Transverse colon (tissue), 4 donors: Measurements from ENCODE around the gene EEIG1. TPM values are rescaled to one million over a fixed set of nuclear protein-coding genes. Genes with fewer than 3 reads are reported as not detected.

ENCODE experiments used
- DNase-seq: peaks from one replicate; pipeline ENCODE4 v3.0.0-alpha.2; 2019
- H3K27ac ChIP-seq, 4 donors: fragments of 200-600 bp; sonication (generic); 2 replicates each; pipeline ENCODE4 v1.5.1; 2016 to 2018; ENCODE audit warnings: inconsistent platforms in 4 of 4
- H3K27me3 ChIP-seq: fragments of 200-600 bp; sonication (generic); 2 replicates; pipeline ENCODE4 v1.5.1; 2017; ENCODE audit warnings: inconsistent platforms
- H3K36me3 ChIP-seq, 4 donors: fragments of 200-600 bp; sonication (generic); 2 replicates each; pipeline ENCODE4 v1.5.1; 2017 to 2019; ENCODE audit warnings: inconsistent platforms in 4 of 4
- H3K4me1 ChIP-seq, 4 donors: fragments of 200-600 bp; sonication (generic); 2 replicates each; pipeline ENCODE4 v1.5.1; 2017 to 2020; ENCODE audit warnings: inconsistent platforms in 4 of 4
- H3K4me3 ChIP-seq, 4 donors: fragments of 200-600 bp; sonication (generic); 1 replicate in 1 of 4; 2 replicates in 3 of 4; pipeline versions ENCODE4 v1.5.1 to v1.6.1; 2017 to 2019; ENCODE audit warnings: inconsistent platforms in 4 of 4
- H3K9me3 ChIP-seq, 2 donors: fragments of 200-600 bp; sonication (generic); 2 replicates each; pipeline ENCODE4 v1.5.1; 2017 to 2019; ENCODE audit warnings: inconsistent platforms in 2 of 2
- CTCF ChIP-seq, 5 experiments: fragments of 200-600 bp in 3 of 5; fragments of 450-650 bp in 2 of 5; sonication (generic) in 3 of 5; IDR thresholded peaks; 1 replicate in 2 of 5; 2 replicates in 3 of 5; pipeline ENCODE4 v1.5.1; 2016 to 2017; ENCODE audit warnings: antibody characterized with exemption in 5 of 5, inconsistent platforms in 3 of 5, mild to moderate bottlenecking in 2 of 5, moderate library complexity in 1 of 5
- EP300 ChIP-seq: sonication (generic); formaldehyde crosslinking; IDR thresholded peaks from one replicate; pipeline ENCODE4 v1.6.1; 2017; ENCODE audit warnings: antibody characterized with exemption, low read depth
- POLR2A ChIP-seq: fragments of 450-650 bp; IDR thresholded peaks from one replicate; pipeline ENCODE4 v1.6.1; 2016; ENCODE audit warnings: antibody characterized with exemption, mild to moderate bottlenecking, moderate library complexity
- POLR2AphosphoS5 ChIP-seq, 3 donors: sonication (generic); formaldehyde crosslinking; IDR thresholded peaks; one replicate each; pipeline ENCODE4 v1.6.1; 2016; ENCODE audit warnings: antibody characterized with exemption in 3 of 3
- WGBS, 2 donors: methylation state at CpG; one replicate each; pipeline ENCODE4 v1.1.5; 2018; ENCODE audit warnings: low coverage in 1 of 2; 5-methylcytosine and 5-hydroxymethylcytosine counted together
- in situ Hi-C, 4 donors: fragments of 200-750 bp; cut with MboI; loops; one replicate each; pipeline versions ENCODE4 v1.15.0 to v1.15.1; 2017; ENCODE audit warnings: low sequenced_read_pairs in 3 of 4, low pct_ligation_motif_present in 1 of 4, low pct_unique_long_range_greater_than_20kb in 1 of 4
- intact Hi-C: fragments of 100-400 bp; cut with DNase I; formaldehyde crosslinking; loops from one replicate; pipeline ENCODE4 v1.15.1; 2023; ENCODE audit warnings: low total_unique reads
- total RNA-seq, 4 donors: library from RNA; depleted of rRNA; stranded (reverse); fragments of >200 nt; gene quantifications; one replicate each; pipeline ENCODE4 v1.1.0, GENCODE V29; 2016

The EEIG1 gene
- total RNA-seq, 4 donors from 2014 or later, result 77.0 to 230 (median 96.7) TPM

GRCh38 chr9:127941062-127941960 is 39.5 kb downstream of the EEIG1 start:
- 81 to 90% methylated on average over 9 to 18 of the region's 18 CpGs for WGBS, 2 donors
- Histone ChIP-seq H3K27me3 (no peaks in the 10 kb centered on the region), H3K27ac (no peak overlapping the region), H3K9me3 (no peaks in the 10 kb centered on the region), H3K4me1 (peaks cover 8 to 19% (median 18%) of the 10 kb centered on the region in 4 donors), H3K4me3 (no peak overlapping the region), H3K36me3 (peaks cover 0 to 12% (median 0%) of the 10 kb centered on the region in 4 donors)
- intact Hi-C loops (loop anchor here (5.0 kb wide), 1 partner anchor 41 kb away; the partner anchor contains the start of gene EEIG1), in situ Hi-C loops (loop anchor here in 2 of 4 donors (10.0 kb wide), 1 partner anchor 93 kb away; no protein-coding TSS in a partner anchor)
- no peak for TF ChIP-seq CTCF (IDR thresholded peaks at IDR 0.05)
- TF ChIP-seq POLR2AphosphoS5 (IDR thresholded peaks at IDR 0.05), result no peak
- TF ChIP-seq EP300, result no peak
- TF ChIP-seq POLR2A, result no peak
- no peak for DNase-seq

- intact Hi-C loops, result loop anchor here (5.0 kb wide), 1 partner anchor 42 kb away; the partner anchor contains the start of gene EEIG1
- in situ Hi-C loops, result loop anchor here in 2 of 4 donors (10.0 kb wide), 1 partner anchor 94 kb away; no protein-coding TSS in a partner anchor
- TF ChIP-seq POLR2A, result no peak
- no peak for TF ChIP-seq EP300
- TF ChIP-seq POLR2AphosphoS5 (IDR thresholded peaks at IDR 0.05), result no peak
- TF ChIP-seq CTCF (IDR thresholded peaks at IDR 0.05), result no peak
- Histone ChIP-seq H3K9me3 (no peaks in the 10 kb centered on the region), H3K27me3 (no peaks in the 10 kb centered on the region), H3K27ac (no peak overlapping the region), H3K4me1 (peaks cover 8 to 26% (median 23%) of the 10 kb centered on the region in 4 donors), H3K36me3 (peaks cover 0 to 12% (median 0%) of the 10 kb centered on the region in 4 donors), H3K4me3 (no peak overlapping the region)
- no peak for DNase-seq
- 88 to 98% methylated on average over 3 to 4 of the region's 4 CpGs for WGBS, 2 donors
Measured at GRCh38 chr9:127940593-127940992, 40.2 kb downstream of the EEIG1 start.

- in situ Hi-C loops, result no loop called here
- Histone ChIP-seq H3K4me3 (peak overlapping the region; percentile 1 to 57 (median 48)), H3K4me1 (peaks cover 8 to 29% (median 21%) of the 10 kb centered on the region in 4 donors), H3K27ac (peak overlapping the region; percentile 51 to 74 (median 62)), H3K27me3 (no peaks in the 10 kb centered on the region), H3K36me3 (no peaks in the 10 kb centered on the region), H3K9me3 (no peaks in the 10 kb centered on the region)
- intact Hi-C loops, result no loop called here
- TF ChIP-seq POLR2A, result no peak
- no peak for TF ChIP-seq EP300
- peak in 2 of 3 donors; percentile 45 to 47 for TF ChIP-seq POLR2AphosphoS5 (IDR thresholded peaks at IDR 0.05)
- no peak for DNase-seq
- WGBS, 2 donors, result 33% methylated on average over 25 of the region's 25 CpGs; no CpG with 5 or more reads in 1 of the 2 donors
Measured at GRCh38 chr9:127938298-127938690, 42.5 kb downstream of the EEIG1 start.

GRCh38 chr9:127937388-127938297 is 43.1 kb downstream of the EEIG1 start, which contains the start of gene DPM2:
TSS of gene DPM2 (minus strand) at chr9:127937854. CDS start at chr9:127937820, 34 bp downstream.
- Histone ChIP-seq H3K27me3 (no peaks in the 10 kb centered on the region), H3K4me1 (peaks cover 8 to 29% (median 20%) of the 10 kb centered on the region in 4 donors), H3K36me3 (no peaks in the 10 kb centered on the region), H3K27ac (peak within 1 kb of the TSS; percentile 51 to 74 (median 62)), H3K9me3 (no peaks in the 10 kb centered on the region), H3K4me3 (peak within 1 kb of the TSS; percentile 44 to 57 (median 52))
- in situ Hi-C loops (no loop called here), intact Hi-C loops (no loop called here)
- WGBS, 2 donors, result 0 to 4% methylated on average over 13 to 57 of the region's 60 CpGs
- peak; percentile 88 for DNase-seq
- TF ChIP-seq POLR2A (peak; percentile 72), POLR2AphosphoS5 (IDR thresholded peaks at IDR 0.05) (peak; percentile 66 to 90 (median 90)), EP300 (no peak)
